ENCODE measurements around the gene BOLA2. TPM values are rescaled to one million over a fixed set of nuclear protein-coding genes. Genes with fewer than 3 reads are reported as not detected.

BOLA2 gene
- polyA plus RNA-seq, 5 donors: 4.5 to 8.5 (median 5.4) TPM

Other genes with a start within 250 kb of the BOLA2 start
- gene NPIPB11, start 47.6 kb downstream of the BOLA2 start, polyA plus RNA-seq (ENCODE audit: insufficient read depth in 1 of 5, insufficient read length in 5 of 5, low replicate concordance in 1 of 5): 1 to 10 TPM; 2.2 to 5.8 (median 3.6) TPM
- 10 to 100 TPM in 1 of 5 donors, 1 to 10 TPM in 4; 8.8 to 13.0 (median 9.2) TPM for gene SLX1B, start 182 bp upstream of the BOLA2 start, polyA plus RNA-seq (ENCODE audit: insufficient read depth in 1 of 5, insufficient read length in 5 of 5, low replicate concordance in 1 of 5)
- 10 to 100 TPM; 25.5 to 38.9 (median 35.2) TPM for gene SULT1A4, start 5.6 kb upstream of the BOLA2 start, polyA plus RNA-seq (ENCODE audit: insufficient read depth in 1 of 5, insufficient read length in 5 of 5, low replicate concordance in 1 of 5)
- gene NPIPB12, start 52.1 kb upstream of the BOLA2 start, polyA plus RNA-seq (ENCODE audit: insufficient read depth in 1 of 5, insufficient read length in 5 of 5, low replicate concordance in 1 of 5): 10 to 100 TPM; 46.4 to 94.5 (median 55.4) TPM
- gene SPN, start 208.9 kb upstream of the BOLA2 start, polyA plus RNA-seq (ENCODE audit: insufficient read depth in 1 of 5, insufficient read length in 5 of 5, low replicate concordance in 1 of 5): 1 to 10 TPM; 1.9 to 2.9 (median 2.3) TPM
- 10 to 100 TPM; 41.9 to 70.9 (median 51.6) TPM for gene QPRT, start 224.8 kb upstream of the BOLA2 start, polyA plus RNA-seq (ENCODE audit: insufficient read depth in 1 of 5, insufficient read length in 5 of 5, low replicate concordance in 1 of 5)